22Rv1 (cell line): ENCODE results near the gene XAB2.

Source experiments
- H3K27ac ChIP-seq: fragments of 450-650 bp; 2 replicates; pipeline ENCODE4 v1.5.1; 2017
- ZFX ChIP-seq: fragments of 450-650 bp; IDR thresholded peaks from 2 replicates; pipeline ENCODE4 v1.6.1; 2017; ENCODE audit warnings: antibody characterized with exemption, borderline replicate concordance
- TF ChIP-seq, protein P1 (sequence below): fragments of 450-650 bp; IDR thresholded peaks from 2 replicates; pipeline ENCODE4 v1.5.1; 2017; ENCODE audit warnings: mild to moderate bottlenecking

The XAB2 gene

DNA sequence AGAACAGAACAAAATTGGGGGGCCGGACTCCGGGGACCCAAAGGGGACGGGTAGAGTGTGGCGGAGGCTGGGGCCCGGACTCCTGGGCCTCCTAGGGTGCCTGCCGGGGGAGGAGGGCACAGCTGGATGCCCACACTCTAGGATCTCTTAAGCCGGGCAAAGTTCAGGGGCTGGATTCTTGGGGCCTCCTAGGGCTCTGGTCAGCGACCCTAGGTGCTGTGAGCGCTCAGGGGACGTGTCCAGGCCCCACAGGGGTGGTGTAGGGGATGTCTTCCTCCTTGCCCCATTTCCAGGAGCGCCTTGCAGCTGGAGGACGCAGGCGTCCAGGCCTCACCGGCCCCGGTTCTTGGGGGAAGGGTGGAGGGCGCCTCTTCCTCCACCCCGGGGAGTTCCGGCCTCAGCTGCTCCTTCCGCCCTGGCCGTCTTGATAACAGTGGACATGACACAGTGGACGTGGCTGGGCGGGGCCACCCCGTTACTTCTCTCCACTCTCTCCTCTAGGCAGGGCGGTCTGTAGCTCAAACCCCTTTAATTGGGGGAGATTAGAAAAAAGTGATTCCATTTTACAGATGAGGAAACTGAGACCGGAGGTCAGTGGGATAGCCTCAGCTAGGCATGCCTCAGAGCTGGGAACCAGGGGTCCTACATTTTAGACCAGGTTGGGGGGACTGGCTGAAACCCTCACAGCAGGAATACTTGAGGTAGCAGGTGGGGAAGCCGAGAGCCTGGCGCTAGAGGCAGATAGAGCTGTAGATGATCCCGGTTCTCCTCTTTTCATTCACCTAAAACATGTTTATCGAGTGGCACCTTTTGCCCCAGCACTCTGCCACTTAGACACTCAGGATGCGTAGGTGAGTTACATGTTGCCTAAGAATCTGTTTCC, 8.3 kb upstream of the XAB2 start:
- peak overlapping the region; percentile 71 for H3K27ac ChIP-seq
- TF ChIP-seq ZFX, result no peak
- TF ChIP-seq, protein P1, sequence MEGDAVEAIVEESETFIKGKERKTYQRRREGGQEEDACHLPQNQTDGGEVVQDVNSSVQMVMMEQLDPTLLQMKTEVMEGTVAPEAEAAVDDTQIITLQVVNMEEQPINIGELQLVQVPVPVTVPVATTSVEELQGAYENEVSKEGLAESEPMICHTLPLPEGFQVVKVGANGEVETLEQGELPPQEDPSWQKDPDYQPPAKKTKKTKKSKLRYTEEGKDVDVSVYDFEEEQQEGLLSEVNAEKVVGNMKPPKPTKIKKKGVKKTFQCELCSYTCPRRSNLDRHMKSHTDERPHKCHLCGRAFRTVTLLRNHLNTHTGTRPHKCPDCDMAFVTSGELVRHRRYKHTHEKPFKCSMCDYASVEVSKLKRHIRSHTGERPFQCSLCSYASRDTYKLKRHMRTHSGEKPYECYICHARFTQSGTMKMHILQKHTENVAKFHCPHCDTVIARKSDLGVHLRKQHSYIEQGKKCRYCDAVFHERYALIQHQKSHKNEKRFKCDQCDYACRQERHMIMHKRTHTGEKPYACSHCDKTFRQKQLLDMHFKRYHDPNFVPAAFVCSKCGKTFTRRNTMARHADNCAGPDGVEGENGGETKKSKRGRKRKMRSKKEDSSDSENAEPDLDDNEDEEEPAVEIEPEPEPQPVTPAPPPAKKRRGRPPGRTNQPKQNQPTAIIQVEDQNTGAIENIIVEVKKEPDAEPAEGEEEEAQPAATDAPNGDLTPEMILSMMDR, result no peak

GRCh38 chr19:7636691-7637373, 7.5 kb upstream of the XAB2 start, which contains the start of gene STXBP2:
Gene STXBP2, plus strand, starts transcription at chr19:7637110. Its CDS starts 40 bp downstream, at chr19:7637150.
- no peak for TF ChIP-seq ZFX
- TF ChIP-seq, protein P1, result 0 out of 2 replicates have a peak, but pooled peaks have one; percentile 22
- H3K27ac ChIP-seq, result peak within 1 kb of the TSS; percentile 71

DNA sequence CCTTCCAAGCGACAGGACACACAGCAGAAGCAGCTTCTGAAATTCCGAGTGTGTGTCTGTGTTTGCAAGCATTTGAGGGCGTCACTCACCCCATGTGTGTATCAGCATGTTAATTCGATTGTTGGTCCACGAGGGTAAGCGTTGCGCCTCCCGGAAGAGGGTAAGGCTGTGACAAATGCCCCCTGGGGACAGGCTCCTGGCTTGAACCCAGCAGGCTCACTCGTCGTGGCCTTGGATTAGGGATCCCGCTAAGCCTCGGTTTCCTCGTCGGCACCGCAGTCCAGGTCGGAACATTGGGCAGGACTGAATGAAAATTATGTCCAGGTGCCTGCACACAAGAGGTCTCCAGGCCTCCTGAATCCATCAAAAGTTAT, 7.0 kb upstream of the XAB2 start:
- TF ChIP-seq ZFX, result no peak
- TF ChIP-seq, protein P1, result no peak
- H3K27ac ChIP-seq, result peak overlapping the region; percentile 71

- H3K27ac ChIP-seq, result no peak overlapping the region; the same call in 1 of the 2 replicates
- TF ChIP-seq ZFX, result no peak
- TF ChIP-seq, protein P1, result no peak
Measured at GRCh38 chr19:7635670-7636069, 6.3 kb upstream of the XAB2 start.

GRCh38 chr19:7633698-7634097, 4.4 kb upstream of the XAB2 start, which contains the start of gene PCP2:
Gene PCP2, minus strand, starts transcription at chr19:7633719. Its CDS starts 262 bp downstream, at chr19:7633457.
- TF ChIP-seq, protein P1, result no peak
- no peak for TF ChIP-seq ZFX
- H3K27ac ChIP-seq, result no peak within 1 kb of the TSS

DNA sequence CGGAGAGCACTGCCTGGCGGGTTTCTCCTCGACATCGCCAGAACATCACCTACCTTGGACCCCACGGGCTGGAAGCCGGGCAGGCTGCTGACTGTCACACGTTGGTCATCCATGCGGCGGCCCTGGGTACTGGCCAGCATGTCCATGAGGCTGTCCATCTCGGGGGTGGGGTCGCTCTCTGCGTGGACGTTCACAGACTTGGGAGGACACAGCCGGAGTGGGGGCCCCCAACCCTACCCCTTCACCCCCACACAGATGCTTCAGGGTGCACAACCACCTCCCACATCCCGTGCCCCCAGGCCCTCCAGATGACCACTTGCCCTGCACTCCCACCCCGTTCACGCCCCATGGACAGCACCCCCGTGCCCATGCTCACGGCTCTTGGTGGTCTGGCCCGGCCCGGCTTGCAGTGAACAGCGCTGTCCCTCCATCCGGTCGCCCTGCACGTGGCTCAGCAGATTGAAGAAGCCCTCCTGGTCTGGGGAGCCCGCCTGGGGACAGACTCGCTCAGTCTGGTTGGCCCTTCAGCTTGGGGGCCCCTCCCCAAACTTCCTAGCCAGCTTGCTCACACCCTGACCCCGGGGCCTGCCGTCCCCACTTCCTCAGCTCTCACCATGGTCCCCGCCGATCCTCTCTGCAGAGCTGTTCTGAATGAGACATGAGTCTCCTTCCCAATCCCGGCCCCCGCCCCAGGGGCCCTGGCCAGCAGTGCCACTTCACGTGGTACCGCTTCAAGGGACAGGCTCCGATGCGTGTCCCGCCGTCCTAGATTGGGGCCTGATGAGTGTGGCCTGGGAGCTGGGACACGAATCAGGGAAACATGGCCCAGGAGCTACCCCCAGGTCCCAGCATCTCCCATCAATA, 3.2 kb upstream of the XAB2 start:
- TF ChIP-seq, protein P1, result no peak
- no peak for TF ChIP-seq ZFX
- no peak overlapping the region for H3K27ac ChIP-seq
